Measurements from ENCODE around the gene KRTAP4-11. TPM values are rescaled to one million over a fixed set of nuclear protein-coding genes. Genes with fewer than 3 reads are reported as not detected.
"Not testable (repeated sequence)": the region's sequence is repeated elsewhere in the genome, so short reads cannot be mapped to it uniquely, and the experiment has no call there.

The KRTAP4-11 gene
- not detected for polyA plus RNA-seq (2012; ENCODE audit: insufficient read length, low read depth)

DNA sequence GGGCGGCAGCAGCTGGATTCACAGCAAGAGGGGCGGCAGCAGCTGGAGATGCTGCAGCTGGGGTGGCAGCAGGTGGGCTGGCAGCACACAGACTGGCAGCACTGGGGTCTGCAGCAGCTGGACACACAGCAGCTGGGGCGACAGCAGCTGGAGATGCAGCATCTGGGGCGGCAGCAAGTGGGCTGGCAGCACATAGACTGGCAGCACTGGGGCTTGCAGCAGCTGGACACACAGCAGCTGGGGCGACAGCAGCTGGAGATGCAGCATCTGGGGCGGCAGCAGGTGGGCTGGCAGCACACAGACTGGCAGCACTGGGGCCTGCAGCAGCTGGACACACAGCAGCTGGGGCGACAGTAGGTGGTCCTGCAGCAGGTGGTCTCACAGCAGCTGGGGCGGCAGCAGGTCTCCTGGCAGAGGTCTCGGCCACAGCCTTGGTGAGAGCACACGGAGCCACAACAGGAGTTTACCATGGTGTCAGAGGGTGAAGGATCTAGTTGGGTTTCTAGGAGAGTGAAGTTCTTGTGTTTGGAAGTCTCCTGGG lies at the start of gene KRTAP4-11:
Gene KRTAP4-11 (minus strand): TSS at position 528 of the 541 bp plus-strand sequence. CDS start 58 bp downstream, at position 470.
- TF ChIP-seq REST (IDR thresholded peaks at IDR 0.05; ENCODE audit: insufficient read depth in 1 of 2, low read depth in 2 of 2, low read length in 2 of 2); POLR2AphosphoS5 (IDR thresholded peaks at IDR 0.05; ENCODE audit: low read depth, low read length); TAF1 (IDR thresholded peaks at IDR 0.05; ENCODE audit: borderline replicate concordance, insufficient read depth, low read length): not testable (repeated sequence)

DNA sequence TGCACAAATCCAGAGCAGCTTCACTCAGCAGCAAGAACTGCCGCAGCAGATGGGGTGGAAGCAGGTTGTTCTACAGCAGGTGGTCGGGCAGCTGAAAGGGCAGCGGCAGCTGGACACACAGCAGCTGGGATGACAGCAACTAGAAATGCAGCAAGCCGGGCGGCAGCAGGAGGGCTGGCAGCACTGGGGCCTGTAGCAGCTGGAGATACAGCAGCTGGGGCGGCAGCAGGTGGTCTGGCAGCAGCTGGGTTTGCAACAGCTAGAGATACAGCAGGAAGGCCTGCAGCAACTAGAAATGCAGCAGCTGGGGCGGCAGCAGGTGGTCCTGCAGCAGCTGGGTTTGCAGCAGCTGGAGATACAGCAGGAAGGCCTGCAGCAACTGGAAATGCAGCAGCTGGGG lies 49.4 kb upstream of the KRTAP4-11 start:
- no peak for TF ChIP-seq REST (IDR thresholded peaks at IDR 0.05; ENCODE audit: insufficient read depth in 1 of 2, low read depth in 2 of 2, low read length in 2 of 2)
- no peak for TF ChIP-seq POLR2AphosphoS5 (IDR thresholded peaks at IDR 0.05; ENCODE audit: low read depth, low read length)
- no peak for TF ChIP-seq SIN3A (IDR thresholded peaks at IDR 0.05; ENCODE audit: borderline replicate concordance, insufficient read depth, low read length)
- TF ChIP-seq FOXP2 (optimal IDR thresholded peaks at IDR 0.05; ENCODE audit: borderline replicate concordance, extremely low read depth, extremely low read length, insufficient read depth): no peak
- TF ChIP-seq TAF1 (IDR thresholded peaks at IDR 0.05; ENCODE audit: borderline replicate concordance, insufficient read depth, low read length): no peak

GRCh38 chr17:41163828-41164227 lies 45.7 kb upstream of the KRTAP4-11 start:
- TF ChIP-seq FOXP2 (optimal IDR thresholded peaks at IDR 0.05; ENCODE audit: borderline replicate concordance, extremely low read depth, extremely low read length, insufficient read depth) (no peak), REST (IDR thresholded peaks at IDR 0.05; ENCODE audit: insufficient read depth in 1 of 2, low read depth in 2 of 2, low read length in 2 of 2) (no peak), SIN3A (IDR thresholded peaks at IDR 0.05; ENCODE audit: borderline replicate concordance, insufficient read depth, low read length) (no peak), TAF1 (IDR thresholded peaks at IDR 0.05; ENCODE audit: borderline replicate concordance, insufficient read depth, low read length) (no peak), POLR2AphosphoS5 (IDR thresholded peaks at IDR 0.05; ENCODE audit: low read depth, low read length) (no peak)

DNA sequence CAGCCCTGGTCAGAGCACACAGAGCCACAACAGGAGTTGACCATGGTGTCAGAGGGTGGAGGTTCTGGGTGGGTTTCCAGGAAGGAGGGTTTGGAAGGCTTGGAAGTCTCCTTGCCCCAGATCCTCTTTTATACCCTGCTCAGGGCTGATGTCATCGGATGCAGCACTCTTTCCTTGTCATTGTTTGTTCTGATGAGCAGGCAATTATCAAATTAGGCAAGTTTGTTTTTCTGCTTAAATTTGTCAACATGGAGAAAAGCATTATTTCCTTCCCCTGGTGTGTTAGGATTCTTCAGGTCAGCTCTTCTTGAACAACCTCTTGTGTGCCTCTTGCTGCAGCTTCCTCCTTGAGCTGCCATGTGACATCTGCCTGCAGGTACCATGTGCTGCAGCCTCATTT lies 42.5 kb upstream of the KRTAP4-11 start, which contains the start of gene KRTAP4-4:
Gene KRTAP4-4 (minus strand): TSS at position 101 of the 400 bp plus-strand sequence. CDS start 57 bp downstream, at position 44.
- no peak for TF ChIP-seq POLR2AphosphoS5 (IDR thresholded peaks at IDR 0.05; ENCODE audit: low read depth, low read length)
- no peak for TF ChIP-seq SIN3A (IDR thresholded peaks at IDR 0.05; ENCODE audit: borderline replicate concordance, insufficient read depth, low read length)
- no peak for TF ChIP-seq FOXP2 (optimal IDR thresholded peaks at IDR 0.05; ENCODE audit: borderline replicate concordance, extremely low read depth, extremely low read length, insufficient read depth)
- no peak for TF ChIP-seq REST (IDR thresholded peaks at IDR 0.05; ENCODE audit: insufficient read depth in 1 of 2, low read depth in 2 of 2, low read length in 2 of 2)

GRCh38 chr17:41153856-41154255 lies 35.7 kb upstream of the KRTAP4-11 start:
- TF ChIP-seq POLR2AphosphoS5 (IDR thresholded peaks at IDR 0.05; ENCODE audit: low read depth, low read length) (no peak), SIN3A (IDR thresholded peaks at IDR 0.05; ENCODE audit: borderline replicate concordance, insufficient read depth, low read length) (no peak), FOXP2 (optimal IDR thresholded peaks at IDR 0.05; ENCODE audit: borderline replicate concordance, extremely low read depth, extremely low read length, insufficient read depth) (no peak)

Measured in PFSK-1 (cell line).